HG03571 (cell line): ENCODE results near the gene ITGBL1.

Experiments
- ATAC-seq: cut with Tn5 transposase; IDR thresholded peaks from one replicate; pipeline ENCODE4 v1.9.1; 2021; ENCODE audit not compliant: unreplicated experiment

The ITGBL1 gene

GRCh38 chr13:101624210-101624922 is 171.9 kb downstream of the ITGBL1 start:
- ATAC-seq: no peak

GRCh38 chr13:101624981-101625380 is 172.5 kb downstream of the ITGBL1 start:
- ATAC-seq: no peak

DNA sequence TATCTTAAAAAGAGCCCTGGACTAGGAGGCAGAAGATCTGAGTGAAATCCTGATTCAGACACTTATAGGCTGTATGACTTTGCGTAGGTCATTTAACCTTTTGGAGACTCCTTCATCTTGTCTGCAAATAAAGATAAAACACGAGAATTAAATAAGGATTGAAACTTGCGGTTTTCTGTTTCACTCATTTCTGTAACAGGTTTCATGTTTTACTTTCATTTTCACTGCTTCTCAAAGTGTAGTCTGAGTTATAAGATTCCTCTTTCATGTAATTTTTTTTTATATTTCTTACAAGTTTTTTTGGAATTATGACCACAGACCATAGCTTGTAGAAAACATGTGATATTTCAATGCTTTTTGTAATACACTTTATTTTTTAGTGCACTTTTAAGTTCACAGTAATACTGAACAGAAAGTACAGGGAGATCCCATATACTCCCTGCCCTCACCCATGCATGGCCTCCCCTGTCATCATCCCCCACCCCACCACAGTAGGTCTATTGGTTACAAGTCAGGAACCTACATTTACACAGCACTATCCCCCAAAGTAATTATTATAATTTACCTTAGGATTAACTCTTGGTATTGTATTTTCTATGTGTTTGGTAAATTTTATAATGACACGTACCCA is 174.6 kb downstream of the ITGBL1 start:
- ATAC-seq: peak; percentile 94

- ATAC-seq: peak; percentile 31
These were observed 175.1 kb downstream of the ITGBL1 start for GRCh38 chr13:101627556-101627943.

DNA sequence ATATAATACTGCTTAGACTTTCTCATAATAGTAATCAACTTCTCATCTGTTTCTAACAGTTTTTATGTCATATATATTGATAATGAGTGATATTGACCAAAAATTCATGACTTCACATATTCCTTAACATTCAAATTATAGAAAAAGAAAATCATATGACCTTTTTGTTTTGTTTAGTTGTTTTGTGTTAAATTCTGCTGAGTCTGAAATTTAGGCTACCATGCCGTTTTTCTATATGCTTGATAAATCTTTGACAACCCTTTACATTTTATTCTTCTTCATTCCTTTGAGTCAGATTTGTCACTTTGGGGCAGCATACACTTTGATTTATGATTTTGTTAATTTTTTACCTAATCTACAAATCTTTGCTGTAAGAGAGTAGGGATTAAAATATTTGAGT is 176.4 kb downstream of the ITGBL1 start:
- ATAC-seq: no peak

DNA sequence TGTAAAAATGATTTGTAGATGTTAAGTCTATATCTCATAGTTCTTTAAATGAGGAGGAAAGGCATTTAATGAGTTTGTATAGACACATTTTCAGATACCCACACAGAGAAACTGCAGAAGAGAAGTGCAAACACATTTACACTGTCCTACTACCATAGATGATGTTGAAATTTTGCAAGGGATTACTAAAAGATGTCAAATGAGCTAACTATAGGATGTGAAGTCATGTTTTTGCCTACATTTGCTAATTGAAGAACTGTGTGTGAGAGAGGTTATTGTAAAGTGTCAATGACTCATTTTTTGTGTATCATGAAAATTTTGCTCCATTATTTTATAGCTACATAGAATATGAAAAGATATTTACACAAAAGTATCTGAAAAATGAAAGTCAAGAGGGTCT is 178.9 kb downstream of the ITGBL1 start:
- no peak for ATAC-seq

DNA sequence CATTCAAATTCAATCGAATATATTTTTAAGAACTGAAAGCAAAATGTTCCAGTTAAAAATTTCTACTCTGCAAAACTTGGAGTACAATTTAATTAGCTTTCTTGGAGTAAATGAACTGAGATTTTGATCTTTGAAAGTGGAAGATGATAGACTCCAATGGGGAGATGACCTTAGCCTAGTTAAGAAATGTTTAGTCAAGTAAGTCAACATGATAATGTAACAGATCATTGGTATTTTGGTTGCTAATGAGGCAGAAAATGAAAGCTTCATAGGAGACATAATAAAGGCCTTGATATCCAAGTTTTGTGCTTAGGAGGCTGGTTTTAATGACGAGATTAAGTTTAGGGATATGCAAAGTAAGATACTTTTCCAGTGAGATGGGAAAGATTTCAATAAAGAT is 181.7 kb downstream of the ITGBL1 start:
- ATAC-seq: no peak

GRCh38 chr13:101639711-101640110 is 187.2 kb downstream of the ITGBL1 start:
- ATAC-seq: no peak

DNA sequence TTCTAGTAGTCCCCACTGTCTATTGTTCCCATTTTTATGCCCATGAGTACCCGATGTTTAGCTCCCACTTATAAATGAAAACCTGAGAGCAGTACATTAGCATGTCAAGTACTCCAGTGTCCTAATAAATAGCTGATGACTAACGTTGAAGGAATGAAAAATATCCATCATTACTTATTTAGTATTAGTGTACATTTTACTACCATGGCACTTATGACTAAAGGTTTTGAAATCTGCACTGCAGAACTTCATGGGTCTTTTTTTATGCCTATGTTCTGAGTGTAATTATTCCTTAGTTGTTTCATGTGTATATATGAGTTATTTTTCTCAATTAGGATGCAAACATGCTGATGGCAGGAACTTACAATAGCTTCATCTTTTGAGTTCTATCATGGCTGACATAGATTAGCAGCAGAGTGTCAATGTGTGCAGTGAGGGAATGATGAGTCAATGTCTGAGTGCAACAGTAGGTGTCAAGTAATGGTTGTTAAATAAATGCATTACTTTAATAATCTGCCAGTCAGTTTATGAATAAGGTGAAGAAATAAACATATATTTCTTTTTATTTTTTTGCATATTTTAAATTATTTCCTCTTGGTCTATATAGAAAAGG is 188.4 kb downstream of the ITGBL1 start:
- ATAC-seq: no peak

DNA sequence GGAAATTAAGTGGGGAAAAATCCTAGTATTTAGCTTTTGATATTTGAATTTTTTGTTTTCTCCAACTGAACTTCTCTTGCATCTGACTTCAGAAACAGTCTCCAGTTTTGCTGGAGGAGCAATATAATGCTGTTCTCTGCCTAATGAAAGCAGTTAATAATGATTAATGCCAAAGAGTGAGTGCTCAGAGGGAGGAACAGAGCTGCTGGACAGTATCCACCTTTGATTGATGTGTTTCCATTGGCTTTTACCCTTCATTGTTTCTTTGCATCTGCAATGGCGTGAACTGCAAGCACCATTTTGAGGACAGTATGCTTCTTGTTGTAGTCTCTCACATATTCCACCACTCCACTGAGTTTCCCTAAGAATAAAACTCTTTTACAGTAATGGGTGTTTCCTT is 193.4 kb downstream of the ITGBL1 start:
- no peak for ATAC-seq

- no peak for ATAC-seq
These were observed 195.3 kb downstream of the ITGBL1 start for GRCh38 chr13:101647760-101648159.

DNA sequence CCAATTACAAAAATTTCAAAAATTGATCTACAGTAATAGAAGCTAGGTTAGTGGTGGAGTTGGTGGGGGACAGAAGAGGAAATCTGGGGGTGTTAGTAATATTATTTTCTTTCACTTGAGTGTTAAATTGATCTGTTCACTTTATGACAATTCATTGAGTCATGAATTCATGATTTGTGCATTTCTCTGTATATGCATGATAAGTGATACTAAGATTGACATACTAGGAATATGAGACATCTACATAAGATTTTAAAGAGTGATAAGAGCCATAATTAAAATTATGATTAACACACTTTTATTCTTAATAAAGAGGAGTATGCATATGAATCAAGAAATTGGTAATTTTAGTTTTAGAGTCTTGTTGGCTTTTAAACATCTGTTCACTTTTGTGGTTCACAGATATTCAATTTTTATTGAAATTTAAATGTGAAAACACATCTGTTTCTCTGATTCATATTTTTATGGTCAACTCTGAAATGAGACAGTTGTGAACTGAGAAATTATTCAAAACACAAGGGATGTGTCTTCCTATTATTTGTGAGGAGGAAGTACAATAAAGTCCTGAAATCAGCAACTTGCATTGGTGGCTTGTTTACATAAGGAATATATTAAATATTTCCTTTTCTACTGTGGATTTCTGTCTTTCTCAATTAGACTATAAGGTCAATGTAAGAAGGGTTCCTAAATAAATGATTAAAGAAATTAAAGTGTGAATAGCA is 196.5 kb downstream of the ITGBL1 start:
- ATAC-seq: no peak

DNA sequence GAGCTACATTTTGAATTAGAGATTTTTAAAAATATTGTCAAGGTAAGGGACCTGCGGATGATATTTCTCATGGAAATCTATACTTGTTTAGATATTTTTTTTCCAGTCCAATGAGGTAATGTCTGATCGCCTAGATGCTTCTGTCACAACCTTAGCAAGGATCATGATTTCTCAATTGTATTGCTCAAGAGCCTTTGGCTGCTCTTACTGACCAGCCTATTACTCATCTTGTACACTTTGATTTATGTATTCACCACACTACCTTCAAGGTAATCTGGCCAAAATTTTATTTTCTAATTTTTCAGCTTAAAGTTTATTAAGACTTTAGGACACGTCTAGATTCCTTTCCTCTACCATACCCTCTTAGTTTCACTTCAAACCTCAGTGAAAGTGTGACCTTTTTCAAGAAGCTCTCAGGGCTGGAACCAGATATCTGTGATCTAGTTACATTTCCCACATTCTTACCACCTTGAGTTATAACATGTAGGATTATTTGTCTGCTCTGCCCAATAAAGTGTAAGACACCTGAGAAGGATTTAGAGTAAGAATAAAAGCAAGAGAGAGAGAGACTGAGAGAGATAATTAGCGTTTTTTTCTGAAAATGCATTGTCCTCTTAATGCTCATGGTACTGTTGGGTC is 197.1 kb downstream of the ITGBL1 start:
- ATAC-seq: no peak

- ATAC-seq: no peak
These were observed 202.4 kb downstream of the ITGBL1 start for GRCh38 chr13:101654883-101655282.

DNA sequence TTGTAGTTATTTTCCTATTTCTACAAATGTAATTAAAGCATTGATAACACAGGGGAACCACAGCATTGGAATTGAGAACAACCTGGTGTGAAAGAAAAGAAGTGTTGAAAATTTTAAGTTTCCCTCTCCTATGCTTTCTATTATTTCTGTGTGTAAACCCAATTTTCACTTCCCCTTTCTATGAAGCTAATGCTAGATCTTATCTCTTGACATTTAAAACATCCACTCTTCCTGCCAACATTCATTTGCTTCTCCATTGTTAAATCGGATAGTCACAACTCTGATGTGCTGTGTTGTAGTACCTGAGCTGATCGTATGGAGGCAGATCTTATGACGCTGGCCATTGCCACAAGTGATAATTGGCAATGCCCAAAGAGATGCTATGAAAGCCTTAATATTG is 203.0 kb downstream of the ITGBL1 start:
- no peak for ATAC-seq

DNA sequence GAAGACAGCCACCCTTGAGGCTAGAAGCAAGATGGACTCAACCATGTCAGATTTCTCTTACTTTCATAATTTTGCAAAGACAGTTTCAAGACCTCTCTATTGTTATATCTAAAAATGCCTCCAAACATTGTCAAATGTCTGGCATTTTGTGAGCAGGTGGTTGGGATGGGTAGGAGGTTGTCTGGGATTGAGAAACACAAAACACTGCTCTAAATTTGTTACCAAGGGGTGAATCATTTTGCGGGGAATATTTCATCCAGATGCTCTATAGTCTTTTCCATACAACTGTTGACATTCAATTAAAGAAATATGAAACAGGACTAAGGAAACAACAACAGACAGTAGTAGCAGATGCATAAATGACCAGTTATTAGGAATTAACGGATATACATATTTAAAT is 208.2 kb downstream of the ITGBL1 start:
- ATAC-seq: no peak

GRCh38 chr13:101661839-101662238 is 209.4 kb downstream of the ITGBL1 start:
- no peak for ATAC-seq

DNA sequence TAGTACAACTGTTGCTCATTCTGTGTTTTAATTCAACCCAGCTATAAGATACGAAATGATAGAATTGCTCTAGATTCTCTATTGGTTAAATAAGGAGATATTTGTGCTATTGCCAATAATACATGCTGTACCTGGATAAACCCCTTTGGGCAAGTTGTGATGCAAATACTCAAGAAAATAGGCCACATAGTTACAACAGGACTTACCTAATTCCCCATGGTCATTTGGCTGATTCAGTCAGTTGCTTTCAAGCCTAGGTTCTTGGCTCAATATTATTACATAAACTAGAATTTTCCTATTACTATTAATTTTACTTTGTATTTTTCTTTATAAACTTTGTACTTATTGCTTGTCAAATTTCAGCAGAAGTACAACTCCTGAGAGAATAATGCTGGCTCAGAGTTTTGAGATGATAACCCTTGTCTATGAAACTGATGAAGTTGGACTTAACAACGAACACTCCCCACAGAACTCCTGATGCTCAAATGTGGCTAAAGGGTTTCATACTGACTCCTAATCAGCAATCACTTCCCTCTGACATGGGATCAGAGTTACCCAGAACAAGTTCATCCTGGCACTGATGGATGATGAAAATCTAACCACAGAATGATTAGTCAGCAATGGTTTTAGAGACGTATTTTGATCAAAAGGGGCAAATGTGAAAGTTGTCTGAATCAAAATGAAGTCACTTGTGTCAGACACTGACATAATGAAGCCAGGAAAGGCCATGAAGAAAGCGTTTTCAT is 221.1 kb downstream of the ITGBL1 start:
- ATAC-seq: no peak

DNA sequence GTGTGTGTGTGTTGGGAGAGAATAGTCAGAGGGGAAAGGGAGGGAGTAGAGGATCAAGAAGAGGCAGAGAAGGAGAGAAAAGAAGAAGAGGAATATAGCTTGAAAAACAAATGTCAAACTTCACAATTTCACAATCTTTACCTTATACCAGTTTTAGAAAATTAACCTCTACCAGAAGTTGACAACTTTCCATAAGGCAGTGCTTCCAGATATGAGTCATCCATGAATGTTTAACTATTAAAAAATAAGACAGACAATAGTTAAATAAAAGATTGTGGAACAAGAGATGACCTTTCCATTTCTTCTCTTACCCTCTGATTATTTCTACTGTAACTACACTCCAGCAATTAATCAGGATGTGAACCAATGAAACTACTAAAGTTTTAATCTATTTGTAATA is 229.4 kb downstream of the ITGBL1 start:
- no peak for ATAC-seq

GRCh38 chr13:101686003-101686402 is 233.5 kb downstream of the ITGBL1 start:
- no peak for ATAC-seq

- ATAC-seq: no peak
These were observed 238.4 kb downstream of the ITGBL1 start for GRCh38 chr13:101690871-101691270.
